T47D (cell line): ENCODE measurements around the gene OTUD3.

Source experiments
- DNase-seq, 2 experiments: peaks; one replicate each; pipeline versions ENCODE4 v3.0.0 to v3.0.0-alpha.2; 2011 to 2012; ENCODE audit warnings: low read depth in 1 of 2, low spot score in 1 of 2
- JUND ChIP-seq: IDR thresholded peaks from 2 replicates; pipeline ENCODE4 v1.6.1; 2012; ENCODE audit warnings: low read depth
- in situ Hi-C: cut with HindIII; loops from 2 replicates; pipeline ENCODE4 v1.10.0; 2016; ENCODE audit warnings: low sequenced_read_pairs, low pct_unique_long_range_greater_than_20kb

OTUD3 gene

DNA sequence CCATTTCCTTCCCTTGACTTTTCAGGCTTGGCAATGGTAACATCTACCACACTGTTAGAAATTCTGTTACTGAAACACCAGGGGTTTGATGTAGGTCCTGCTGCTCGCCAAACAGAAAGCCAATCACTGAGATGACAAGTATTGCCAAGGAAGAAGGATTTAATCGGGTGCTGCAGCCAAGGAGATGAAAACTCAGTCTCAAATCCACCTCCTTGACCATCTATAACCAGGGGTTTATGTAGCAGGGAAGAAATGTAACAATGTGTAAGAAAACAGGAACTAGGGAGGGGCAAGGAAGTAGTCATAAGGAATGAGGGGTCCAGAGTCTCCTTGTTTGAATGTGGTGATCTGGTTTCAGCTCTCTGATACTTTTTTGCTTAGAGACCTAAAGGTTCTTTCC lies 71.9 kb downstream of the OTUD3 start:
- DNase-seq: no peak
- no peak for TF ChIP-seq JUND
- in situ Hi-C loops: no loop called here

GRCh38 chr1:19955534-19956170 lies 73.5 kb downstream of the OTUD3 start:
- no peak for DNase-seq
- in situ Hi-C loops: no loop called here
- no peak for TF ChIP-seq JUND

DNA sequence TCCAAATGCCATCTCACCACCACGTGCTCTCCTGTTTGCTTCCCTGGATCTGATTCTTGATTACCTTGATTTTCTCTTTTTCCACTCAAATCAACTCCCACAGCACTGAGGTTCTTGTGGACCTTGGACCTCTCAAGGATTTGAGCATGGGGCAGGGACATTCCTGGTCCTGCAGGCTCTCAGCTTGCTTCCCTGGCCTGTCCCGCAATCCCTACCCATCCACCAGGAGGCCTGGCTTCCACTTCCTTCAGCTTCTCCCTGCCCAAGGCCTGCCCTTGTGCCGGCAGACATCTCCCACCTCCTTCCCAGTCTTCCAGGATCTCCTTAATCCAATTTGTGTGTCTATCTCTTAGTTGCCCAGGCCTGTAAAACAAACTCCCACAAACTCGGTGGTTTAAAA lies 75.6 kb downstream of the OTUD3 start:
- no peak for TF ChIP-seq JUND
- no peak for DNase-seq
- in situ Hi-C loops: no loop called here

GRCh38 chr1:19960591-19960990 lies 78.4 kb downstream of the OTUD3 start:
- no peak for TF ChIP-seq JUND
- DNase-seq: no peak
- in situ Hi-C loops: no loop called here
